ENCODE data around the gene ENPP6.
"Not testable (repeated sequence)": the region's sequence is repeated elsewhere in the genome, so short reads cannot be mapped to it uniquely, and the experiment has no call there.

GRCh38 chr4:184207734-184208607 is 9.7 kb downstream of the ENPP6 start:
- TF ChIP-seq CTCF (IDR thresholded peaks at IDR 0.05 in 4 of 5, conservative IDR thresholded peaks at IDR 0.05 in 1 of 5); POLR2A (IDR thresholded peaks at IDR 0.05): not testable (repeated sequence)
